ENCODE measurements around the gene KLHL29.
"Not testable (repeated sequence)": the region's sequence is repeated elsewhere in the genome, so short reads cannot be mapped to it uniquely, and the experiment has no call there.

The KLHL29 gene

GRCh38 chr2:23367760-23368159, 17.2 kb upstream of the KLHL29 start:
- no peak for DNase-seq (ENCODE audit: low read depth)

GRCh38 chr2:23373666-23374065, 11.3 kb upstream of the KLHL29 start:
- DNase-seq (ENCODE audit: low read depth), result no peak

GRCh38 chr2:23375448-23375847, 9.5 kb upstream of the KLHL29 start:
- no peak for DNase-seq (ENCODE audit: low read depth)

- no peak for DNase-seq (ENCODE audit: low read depth)
These were observed 8.9 kb upstream of the KLHL29 start for GRCh38 chr2:23376075-23376474.

GRCh38 chr2:23376972-23377371, 8.0 kb upstream of the KLHL29 start:
- no peak for DNase-seq (ENCODE audit: low read depth)

- no peak for DNase-seq (ENCODE audit: low read depth)
These were observed 7.2 kb upstream of the KLHL29 start for GRCh38 chr2:23377771-23378170.

GRCh38 chr2:23378496-23378895, 6.5 kb upstream of the KLHL29 start:
- DNase-seq (ENCODE audit: low read depth), result no peak

- DNase-seq (ENCODE audit: low read depth), result no peak
These were observed 5.7 kb upstream of the KLHL29 start for GRCh38 chr2:23379220-23379695.

GRCh38 chr2:23380562-23381065, 4.4 kb upstream of the KLHL29 start:
- no peak for DNase-seq (ENCODE audit: low read depth)

GRCh38 chr2:23381084-23381483, 3.9 kb upstream of the KLHL29 start:
- no peak for DNase-seq (ENCODE audit: low read depth)

- no peak for DNase-seq (ENCODE audit: low read depth)
These were observed 3.5 kb upstream of the KLHL29 start for GRCh38 chr2:23381485-23381884.

GRCh38 chr2:23383100-23383499, 1.9 kb upstream of the KLHL29 start:
- DNase-seq (ENCODE audit: low read depth), result no peak

GRCh38 chr2:23385351-23385747, 370 bp downstream of the KLHL29 start:
- no peak for DNase-seq (ENCODE audit: low read depth)

GRCh38 chr2:23385748-23386338, 864 bp downstream of the KLHL29 start:
- no peak for DNase-seq (ENCODE audit: low read depth)

- no peak for DNase-seq (ENCODE audit: low read depth)
These were observed 1.6 kb downstream of the KLHL29 start for GRCh38 chr2:23386339-23387220.

- no peak for DNase-seq (ENCODE audit: low read depth)
These were observed 2.2 kb downstream of the KLHL29 start for GRCh38 chr2:23387221-23387550.

GRCh38 chr2:23387845-23388244, 2.9 kb downstream of the KLHL29 start:
- no peak for DNase-seq (ENCODE audit: low read depth)

GRCh38 chr2:23388294-23388693, 3.3 kb downstream of the KLHL29 start:
- no peak for DNase-seq (ENCODE audit: low read depth)

- DNase-seq (ENCODE audit: low read depth), result no peak
These were observed 4.0 kb downstream of the KLHL29 start for GRCh38 chr2:23388756-23389514.

GRCh38 chr2:23390152-23390551, 5.2 kb downstream of the KLHL29 start:
- no peak for DNase-seq (ENCODE audit: low read depth)

GRCh38 chr2:23391237-23391736, 6.3 kb downstream of the KLHL29 start:
- not testable (repeated sequence) for DNase-seq (ENCODE audit: low read depth)

GRCh38 chr2:23393722-23394121, 8.7 kb downstream of the KLHL29 start:
- DNase-seq (ENCODE audit: low read depth), result no peak
